Measurements from ENCODE around the gene RNF115.

GRCh38 chr1:145859491-145860023 lies 35.7 kb upstream of the RNF115 start:
- TF ChIP-seq CTCF (IDR thresholded peaks at IDR 0.05) (peak in 4 of 7 experiments; percentile 9 to 25 (median 18)), POLR2A (IDR thresholded peaks at IDR 0.05) (peak; percentile 75 to 83 (median 82))

Measured in body of pancreas (tissue), 4 donors.